Liver (tissue), 9 donors: ENCODE measurements around the gene OR51E1. TPM values are rescaled to one million over a fixed set of nuclear protein-coding genes. Genes with fewer than 3 reads are reported as not detected.

Experiments
- DNase-seq: peaks from one replicate; pipeline ENCODE4 v3.0.0-alpha.2; 2017; ENCODE audit warnings: low spot score
- H3K27ac ChIP-seq, 2 donors: one replicate each; pipeline ENCODE4 v1.7.0; 2013; ENCODE audit warnings: inconsistent platforms in 2 of 2, low read length in 2 of 2, control low read depth in 1 of 2, low read depth in 1 of 2, mild to moderate bottlenecking in 1 of 2
- H3K27me3 ChIP-seq, 4 donors: one replicate each; pipeline versions ENCODE4 v1.6.1 to v1.7.0; 2013; ENCODE audit warnings: low read length in 3 of 4, inconsistent platforms in 1 of 4, mild to moderate bottlenecking in 1 of 4, moderate library complexity in 1 of 4; ENCODE audit not compliant: control insufficient read depth in 4 of 4, insufficient read depth in 4 of 4
- H3K36me3 ChIP-seq, 4 donors: one replicate each; pipeline versions ENCODE4 v1.6.1 to v1.7.0; 2013; ENCODE audit warnings: low read length in 3 of 4, mild to moderate bottlenecking in 3 of 4, low read depth in 1 of 4, moderate library complexity in 1 of 4; ENCODE audit not compliant: control insufficient read depth in 4 of 4, insufficient read depth in 3 of 4
- H3K4me1 ChIP-seq, 4 donors: one replicate each; pipeline versions ENCODE4 v1.6.1 to v1.7.0; 2013; ENCODE audit warnings: low read length in 3 of 4, mild to moderate bottlenecking in 3 of 4, moderate library complexity in 1 of 4; ENCODE audit not compliant: control insufficient read depth in 4 of 4, insufficient read depth in 4 of 4
- H3K4me3 ChIP-seq, 3 donors: one replicate each; pipeline versions ENCODE4 v1.6.1 to v1.7.0; 2013; ENCODE audit warnings: low read length in 3 of 3, control low read depth in 1 of 3, low read depth in 1 of 3, mild to moderate bottlenecking in 1 of 3
- H3K9ac ChIP-seq, 2 donors: one replicate each; pipeline ENCODE4 v1.7.0; 2013; ENCODE audit warnings: low read length in 2 of 2, mild to moderate bottlenecking in 2 of 2, moderate library complexity in 2 of 2, control low read depth in 1 of 2, low read depth in 1 of 2
- H3K9me3 ChIP-seq, 4 donors: one replicate each; pipeline versions ENCODE4 v1.6.1 to v1.7.0; 2013; ENCODE audit warnings: low read length in 3 of 4; ENCODE audit not compliant: control insufficient read depth in 4 of 4
- ATF3 ChIP-seq: IDR thresholded peaks from 2 replicates; pipeline ENCODE4 v1.6.1; 2016; ENCODE audit warnings: antibody characterized with exemption
- CTCF ChIP-seq: fragments of 150-350 bp; IDR thresholded peaks from 2 replicates; pipeline ENCODE4 v1.5.1; 2017; ENCODE audit warnings: improper control_type of control experiment, low read depth, low read length; ENCODE audit not compliant: missing input control
- EGR1 ChIP-seq, 2 donors: IDR thresholded peaks; 2 replicates each; pipeline ENCODE4 v1.6.1; 2016 to 2018; ENCODE audit warnings: antibody characterized with exemption in 2 of 2, low read depth in 2 of 2
- FOXA1 ChIP-seq: IDR thresholded peaks from 2 replicates; pipeline ENCODE4 v1.6.1; 2016; ENCODE audit warnings: antibody characterized with exemption
- FOXA2 ChIP-seq: IDR thresholded peaks from 2 replicates; pipeline ENCODE4 v1.6.1; 2016; ENCODE audit warnings: antibody characterized with exemption
- GABPA ChIP-seq, 2 donors: IDR thresholded peaks in 1 of 2; conservative IDR thresholded peaks in 1 of 2; 2 replicates each; pipeline ENCODE4 v1.6.1; 2016; ENCODE audit warnings: antibody characterized with exemption in 2 of 2, mild to moderate bottlenecking in 1 of 2, moderate library complexity in 1 of 2
- HNF4A ChIP-seq, 2 donors: conservative IDR thresholded peaks; 2 replicates each; pipeline ENCODE4 v1.6.1; 2016; ENCODE audit warnings: antibody characterized with exemption in 2 of 2, mild to moderate bottlenecking in 2 of 2
- HNF4G ChIP-seq: IDR thresholded peaks from 2 replicates; pipeline ENCODE4 v1.6.1; 2016; ENCODE audit warnings: antibody characterized with exemption
- JUND ChIP-seq, 2 donors: IDR thresholded peaks; 2 replicates each; pipeline ENCODE4 v1.6.1; 2016; ENCODE audit warnings: antibody characterized with exemption in 2 of 2
- MAX ChIP-seq: IDR thresholded peaks from 2 replicates; pipeline ENCODE4 v1.6.1; 2016; ENCODE audit warnings: antibody characterized with exemption
- NR2F2 ChIP-seq: IDR thresholded peaks from 2 replicates; pipeline ENCODE4 v1.6.1; 2016; ENCODE audit warnings: antibody characterized with exemption
- RAD21 ChIP-seq, 2 donors: IDR thresholded peaks; 2 replicates each; pipeline ENCODE4 v1.6.1; 2016; ENCODE audit warnings: antibody characterized with exemption in 2 of 2, mild to moderate bottlenecking in 2 of 2
- REST ChIP-seq: IDR thresholded peaks from 2 replicates; pipeline ENCODE4 v1.6.1; 2016; ENCODE audit warnings: antibody characterized with exemption, mild to moderate bottlenecking
- RXRA ChIP-seq, 2 donors: IDR thresholded peaks; 2 replicates each; pipeline ENCODE4 v1.6.1; 2017 to 2018; ENCODE audit warnings: antibody characterized with exemption in 2 of 2, mild to moderate bottlenecking in 1 of 2
- SP1 ChIP-seq: IDR thresholded peaks from 2 replicates; pipeline ENCODE4 v1.6.1; 2018; ENCODE audit warnings: antibody characterized with exemption, mild to moderate bottlenecking
- TAF1 ChIP-seq: conservative IDR thresholded peaks from 2 replicates; pipeline ENCODE4 v1.6.1; 2016; ENCODE audit warnings: antibody characterized with exemption, mild to moderate bottlenecking
- YY1 ChIP-seq: IDR thresholded peaks from 2 replicates; pipeline ENCODE4 v1.6.1; 2016; ENCODE audit warnings: antibody characterized with exemption, mild to moderate bottlenecking
- ZBTB33 ChIP-seq: IDR thresholded peaks from 2 replicates; pipeline ENCODE4 v1.6.1; 2016; ENCODE audit warnings: antibody characterized with exemption
- WGBS: extraction: QIAGEN DNeasy Blood & Tissue Kit; methylation state at CpG from one replicate; pipeline ENCODE4 v1.1.7; 2013; 5-methylcytosine and 5-hydroxymethylcytosine counted together
- polyA plus RNA-seq, 2 donors: library from polyadenylated mRNA; stranded (reverse) in 1 of 2; unstranded in 1 of 2; fragments of 200-250 nt in 1 of 2; fragments of >200 nt in 1 of 2; fragmentation: Nextera tagmentation in 1 of 2; extraction: Ambion mirVana in 1 of 2; gene quantifications; one replicate each; pipeline versions ENCODE4 v1.2.1 to v1.2.3, GENCODE V29; 2013 to 2015
- total RNA-seq, 2 donors: library from RNA; depleted of rRNA; stranded (reverse); fragments of >200 nt; gene quantifications; one replicate each; pipeline ENCODE4 v1.2.3, GENCODE V29; 2014
- donor health status: healthy.
- donor health status: healthy.
- donor health status: healthy.
- donor health status: healthy.
- donor health status: healthy.

OR51E1 gene
- total and polyA plus RNA-seq, 4 donors = 0.05 to 0.08 TPM; not detected in 2

- 78% methylated on average over 1 of the region's 1 CpG for WGBS
- TF ChIP-seq CTCF (no peak), RAD21 (IDR thresholded peaks at IDR 0.05) (no peak), JUND (IDR thresholded peaks at IDR 0.05) (no peak), SP1 (no peak), HNF4A (conservative IDR thresholded peaks at IDR 0.05) (no peak), EGR1 (IDR thresholded peaks at IDR 0.05; ENCODE audit: low read depth in 2 of 2) (no peak), MAX (no peak), REST (no peak), GABPA (IDR thresholded peaks at IDR 0.05 in 1 of 2, conservative IDR thresholded peaks at IDR 0.05 in 1 of 2) (no peak), FOXA1 (no peak), ZBTB33 (no peak), RXRA (IDR thresholded peaks at IDR 0.05) (no peak), YY1 (no peak), HNF4G (no peak), FOXA2 (no peak), NR2F2 (no peak), TAF1 (no peak), ATF3 (no peak)
- peaks cover 0 to 3% (median 0%) of the 10 kb centered on the region in 4 donors for H3K27me3 ChIP-seq
- H3K36me3 ChIP-seq = no peaks in the 10 kb centered on the region
- H3K4me3 ChIP-seq = no peak overlapping the region
- no peak overlapping the region for H3K9ac ChIP-seq
- no peaks in the 10 kb centered on the region for H3K9me3 ChIP-seq
- no peak for DNase-seq
- H3K4me1 ChIP-seq = no peaks in the 10 kb centered on the region
- H3K27ac ChIP-seq = no peak overlapping the region
These were observed 56.6 kb downstream of the OR51E1 start for GRCh38 chr11:4700436-4700820.
